GM10847 (cell line): Measurements from ENCODE around the gene PEX16.

ENCODE experiments used
- POLR2A ChIP-seq: IDR thresholded peaks from 2 replicates; pipeline ENCODE4 v1.6.1; 2011; ENCODE audit not compliant: insufficient read length; ENCODE audit errors: extremely low read depth

PEX16 gene

DNA sequence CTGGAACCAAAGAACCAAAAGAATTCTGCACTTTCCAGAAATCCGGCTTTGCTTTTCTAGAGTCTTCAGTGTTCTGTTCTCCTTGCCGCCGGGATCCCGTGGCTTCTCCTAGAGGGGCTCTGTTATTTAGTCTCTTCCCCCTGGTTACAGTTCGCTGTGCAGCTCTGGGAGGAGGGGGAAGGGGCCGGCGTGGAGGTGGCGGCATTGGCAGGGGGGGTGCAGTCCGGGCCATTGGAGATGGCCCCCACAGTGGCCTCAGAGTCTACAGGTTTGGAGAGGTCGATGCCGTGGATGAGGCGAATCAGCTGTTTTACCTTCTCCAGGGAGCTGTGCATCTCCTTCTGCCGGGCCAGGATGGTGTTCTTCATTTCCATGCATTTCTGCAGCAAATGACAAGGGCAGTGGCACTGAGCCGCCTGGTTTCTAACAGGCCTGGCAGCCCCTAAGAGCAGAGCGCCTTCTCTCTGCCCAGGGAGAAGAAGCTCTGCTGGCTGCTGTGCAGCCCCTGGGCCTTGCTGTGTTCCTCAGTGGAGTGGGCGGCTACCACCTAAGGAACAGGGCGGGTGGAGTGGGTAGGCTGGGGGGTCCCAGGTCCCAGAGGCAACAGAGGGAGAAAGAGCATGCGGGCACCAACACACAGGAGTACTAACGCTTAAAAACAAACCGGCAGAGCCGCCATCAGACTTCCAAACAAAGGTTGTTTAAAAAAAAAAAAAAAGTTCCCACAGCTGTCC is 16.3 kb upstream of the PEX16 start:
- no peak for TF ChIP-seq POLR2A

DNA sequence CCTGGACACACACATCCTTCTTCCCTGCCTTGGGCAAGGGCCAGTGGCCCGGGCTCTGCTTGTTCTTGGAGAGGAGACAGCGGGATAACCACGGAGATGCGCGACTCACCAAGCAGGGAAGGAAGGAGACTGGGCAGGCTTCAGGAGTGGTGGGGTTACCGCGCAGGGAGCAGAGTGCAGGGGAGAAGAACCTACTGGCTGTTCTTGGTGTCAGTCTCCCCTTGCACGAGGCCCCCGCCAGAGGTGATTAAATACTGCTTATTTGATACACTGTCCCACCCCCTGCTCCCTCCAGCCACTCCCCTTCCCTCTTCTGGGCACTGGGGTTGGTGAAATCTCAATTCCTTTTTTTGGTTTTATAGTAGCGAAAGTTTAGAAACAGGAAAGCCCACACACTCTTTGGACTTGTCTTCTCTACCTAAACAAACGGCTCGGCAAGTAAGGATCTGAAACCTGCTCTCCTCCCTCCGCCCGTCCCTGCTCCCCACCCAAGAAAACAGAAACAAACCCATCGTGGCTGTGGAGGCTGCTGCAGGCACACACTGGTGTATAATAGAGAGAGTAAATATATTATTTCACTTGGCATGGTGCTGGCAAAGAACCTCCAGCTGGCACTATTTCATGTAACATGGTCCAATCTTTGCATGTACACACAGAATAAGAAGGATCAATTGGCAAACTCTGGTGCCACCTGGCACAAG is 15.6 kb upstream of the PEX16 start:
- no peak for TF ChIP-seq POLR2A

- no peak for TF ChIP-seq POLR2A
These were observed 14.5 kb upstream of the PEX16 start for GRCh38 chr11:45932217-45932616.

DNA sequence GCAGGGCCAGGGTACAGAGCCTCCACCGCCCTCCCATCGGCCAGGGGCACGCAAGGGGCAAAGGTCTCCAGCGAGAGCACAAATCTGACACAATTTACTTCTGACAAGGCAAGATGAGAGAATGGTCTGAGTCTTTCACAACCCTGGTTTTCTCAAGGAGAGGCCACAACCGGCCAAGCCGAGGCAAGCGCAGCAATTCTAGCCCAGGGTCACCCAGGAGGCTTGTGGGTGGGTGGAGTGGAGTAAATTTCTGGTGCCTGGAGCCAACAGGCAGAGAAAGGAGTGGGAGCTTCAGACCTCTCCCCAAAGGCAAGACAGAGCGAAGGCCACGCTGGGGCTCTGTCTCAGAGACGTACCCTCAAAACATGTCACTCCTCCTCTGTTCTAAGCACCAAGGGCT is 14.1 kb upstream of the PEX16 start:
- no peak for TF ChIP-seq POLR2A

DNA sequence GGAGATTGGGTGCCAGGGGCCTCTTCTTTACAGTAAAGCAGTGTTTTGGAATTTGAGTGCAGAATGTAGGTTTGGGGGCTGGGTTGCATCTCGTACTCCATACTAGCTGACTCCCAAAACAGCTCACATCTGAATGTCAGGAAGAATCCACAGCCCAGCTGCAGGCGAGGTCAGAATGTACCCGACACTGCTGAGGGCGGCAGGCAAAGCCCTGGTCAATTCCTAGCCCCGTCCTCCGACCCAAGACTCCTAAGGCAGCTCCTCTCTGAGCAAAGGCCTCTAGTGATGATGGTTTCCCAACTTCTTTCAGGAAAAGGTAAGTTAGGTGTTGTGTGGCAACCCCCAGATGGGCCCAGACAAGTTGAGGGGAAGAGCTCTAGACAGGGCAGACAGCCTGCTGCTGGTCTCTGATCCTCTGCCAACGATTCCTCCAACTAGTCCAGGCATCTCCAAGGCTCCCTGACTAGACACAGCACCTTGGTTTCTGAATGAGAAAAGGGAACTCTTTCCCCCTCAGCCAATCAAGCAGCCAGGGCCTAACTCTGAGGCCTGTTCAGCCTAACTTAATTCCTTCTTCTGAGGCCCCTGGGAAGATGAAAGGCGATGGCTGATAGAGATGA is 13.4 kb upstream of the PEX16 start:
- TF ChIP-seq POLR2A, result no peak

DNA sequence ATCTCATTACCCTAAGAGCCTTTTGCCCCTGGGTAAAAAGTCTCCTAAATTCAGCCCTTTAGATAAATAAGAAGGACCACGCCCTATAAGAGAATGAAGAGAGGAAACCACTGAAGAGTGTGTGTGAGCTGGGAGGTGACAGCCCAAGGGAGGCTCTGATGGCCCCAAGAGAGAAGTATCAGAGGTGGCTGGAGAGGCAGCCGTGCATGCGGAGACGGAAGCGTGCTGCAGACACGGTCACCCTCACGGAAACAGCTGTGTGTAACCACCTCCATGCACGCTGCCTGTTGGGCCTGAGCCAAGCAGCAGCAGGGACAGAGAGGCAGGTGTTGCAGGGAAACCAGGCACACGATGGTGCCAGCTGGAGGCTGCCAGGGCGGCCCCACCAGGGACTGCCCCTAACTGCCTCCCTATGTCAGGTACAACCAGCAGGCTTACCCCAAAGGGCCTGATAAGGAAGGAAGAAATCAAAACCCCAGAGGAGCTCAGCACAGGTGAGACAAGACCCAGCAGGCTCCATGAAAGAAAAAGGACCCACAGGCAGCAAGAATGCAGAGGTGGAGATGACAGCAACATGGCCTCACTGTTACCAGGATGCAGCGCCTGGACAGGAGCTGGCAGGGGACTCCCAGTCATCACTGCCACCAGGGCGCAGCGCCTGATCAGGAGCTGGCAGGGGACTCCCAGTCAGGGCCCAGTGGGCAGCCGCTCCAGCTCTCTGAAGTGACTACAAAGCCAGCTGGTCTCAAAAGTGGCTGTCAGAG is 12.5 kb upstream of the PEX16 start:
- TF ChIP-seq POLR2A, result no peak

DNA sequence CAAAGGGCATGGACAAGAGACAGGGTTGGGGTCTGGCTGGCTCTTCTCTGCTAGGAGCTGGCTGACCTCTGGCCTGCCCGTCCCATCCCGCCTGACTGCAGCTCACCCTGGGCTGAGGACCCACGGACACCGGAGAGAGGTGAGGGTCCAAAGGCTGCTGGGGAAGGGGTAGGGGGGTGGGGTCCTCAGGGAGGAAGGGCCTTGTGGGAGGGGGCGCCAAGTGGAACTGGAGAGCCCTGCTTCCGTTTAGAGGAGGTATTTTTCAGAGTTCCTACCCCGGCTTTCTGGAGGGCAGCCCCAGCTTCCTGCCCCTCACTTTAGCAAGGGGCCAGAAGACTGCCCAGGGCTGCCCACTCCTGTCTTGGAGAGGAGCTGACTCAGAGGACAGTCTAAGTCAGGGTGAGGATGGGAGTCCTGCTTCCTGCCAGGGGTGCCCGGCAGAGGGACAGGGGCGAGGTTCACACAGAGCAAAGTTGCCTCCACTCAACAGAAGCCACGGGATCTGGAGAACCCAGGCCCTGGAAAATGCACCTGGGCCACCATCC is 11.9 kb upstream of the PEX16 start:
- TF ChIP-seq POLR2A, result no peak

DNA sequence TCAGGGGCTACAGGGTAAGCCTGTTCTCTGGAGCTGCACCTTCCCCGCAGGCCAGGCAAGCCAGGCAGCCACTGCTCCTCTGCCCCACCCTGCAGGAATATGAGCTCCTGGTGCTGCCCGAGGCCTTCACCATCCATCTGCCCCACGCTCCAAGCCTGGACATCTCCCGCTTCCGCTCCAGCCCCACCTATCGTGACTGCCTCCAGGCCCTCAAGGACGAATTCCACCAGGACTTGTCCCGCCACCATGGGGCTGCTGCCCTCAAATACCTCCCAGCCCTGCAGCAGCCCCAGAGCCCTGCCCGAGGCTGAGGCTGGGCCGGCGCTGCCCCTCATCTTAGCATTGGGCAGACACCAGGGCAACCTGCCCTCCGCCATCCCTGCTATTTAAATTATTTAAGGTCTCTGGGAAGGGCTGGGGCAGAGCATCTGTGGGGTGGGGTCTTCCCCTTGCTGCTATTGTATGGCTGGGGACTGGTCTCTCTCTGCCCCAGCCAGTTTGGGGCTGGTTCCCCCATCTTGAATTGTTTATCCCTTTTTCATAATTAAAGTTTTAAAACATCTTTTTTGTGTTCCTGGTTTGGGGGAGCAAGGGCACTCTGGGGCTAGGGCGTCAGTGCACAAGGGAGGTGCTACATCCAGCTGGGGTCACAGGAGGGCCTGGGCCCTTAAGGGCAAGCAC is 11.0 kb upstream of the PEX16 start:
- TF ChIP-seq POLR2A, result no peak

DNA sequence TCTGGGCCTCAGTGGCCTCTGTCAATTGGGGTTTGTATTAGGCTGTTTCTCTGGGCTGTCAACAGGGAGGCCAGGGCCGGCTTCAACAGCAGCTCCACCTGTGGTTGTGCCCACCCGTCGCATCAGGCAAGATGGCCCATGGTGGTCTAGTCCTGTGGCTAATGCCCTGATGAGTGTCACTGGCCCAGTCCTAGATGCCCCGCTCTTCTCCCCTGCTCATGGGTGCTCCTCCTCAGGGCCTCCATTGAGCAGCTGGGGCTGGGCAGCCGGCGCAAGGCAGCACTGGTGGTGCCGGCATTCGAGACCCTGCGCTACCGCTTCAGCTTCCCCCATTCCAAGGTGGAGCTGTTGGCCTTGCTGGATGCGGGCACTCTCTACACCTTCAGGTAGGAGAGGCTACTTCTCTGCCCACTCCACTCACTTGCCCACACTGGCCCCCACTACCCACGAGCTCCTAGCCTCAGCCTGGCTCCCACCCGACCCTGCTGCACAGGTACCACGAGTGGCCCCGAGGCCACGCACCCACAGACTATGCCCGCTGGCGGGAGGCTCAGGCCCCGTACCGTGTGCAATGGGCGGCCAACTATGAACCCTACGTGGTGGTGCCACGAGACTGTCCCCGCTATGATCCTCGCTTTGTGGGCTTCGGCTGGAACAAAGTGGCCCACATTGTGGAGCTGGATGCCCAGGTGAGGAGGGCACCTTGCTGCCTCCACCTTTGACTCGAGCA is 10.2 kb upstream of the PEX16 start:
- TF ChIP-seq POLR2A, result no peak

DNA sequence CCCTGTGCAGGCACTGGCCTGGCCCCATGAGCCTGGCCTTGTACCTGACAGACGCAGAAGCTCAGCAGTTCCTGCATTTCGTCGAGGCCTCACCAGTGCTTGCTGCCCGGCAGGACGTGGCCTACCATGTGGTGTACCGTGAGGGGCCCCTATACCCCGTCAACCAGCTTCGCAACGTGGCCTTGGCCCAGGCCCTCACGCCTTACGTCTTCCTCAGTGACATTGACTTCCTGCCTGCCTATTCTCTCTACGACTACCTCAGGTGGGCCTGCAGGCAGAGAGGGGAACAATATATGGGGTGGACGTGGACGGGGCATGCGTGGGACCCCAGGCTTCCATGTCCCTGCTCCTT is 9.6 kb upstream of the PEX16 start:
- no peak for TF ChIP-seq POLR2A

GRCh38 chr11:45926536-45927331 is 9.1 kb upstream of the PEX16 start:
- TF ChIP-seq POLR2A, result no peak

DNA sequence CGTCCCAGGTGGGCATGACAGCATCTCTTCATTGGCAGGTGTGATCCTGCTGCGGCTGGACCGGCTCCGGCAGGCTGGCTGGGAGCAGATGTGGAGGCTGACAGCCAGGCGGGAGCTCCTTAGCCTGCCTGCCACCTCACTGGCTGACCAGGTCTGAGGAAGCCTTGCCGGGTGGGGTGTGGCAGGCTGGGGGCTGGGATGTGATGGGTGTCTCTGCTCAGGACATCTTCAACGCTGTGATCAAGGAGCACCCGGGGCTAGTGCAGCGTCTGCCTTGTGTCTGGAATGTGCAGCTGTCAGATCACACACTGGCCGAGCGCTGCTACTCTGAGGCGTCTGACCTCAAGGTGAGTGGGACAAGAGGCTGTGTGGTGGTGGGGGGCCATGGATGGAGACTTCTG is 8.3 kb upstream of the PEX16 start:
- TF ChIP-seq POLR2A, result no peak

DNA sequence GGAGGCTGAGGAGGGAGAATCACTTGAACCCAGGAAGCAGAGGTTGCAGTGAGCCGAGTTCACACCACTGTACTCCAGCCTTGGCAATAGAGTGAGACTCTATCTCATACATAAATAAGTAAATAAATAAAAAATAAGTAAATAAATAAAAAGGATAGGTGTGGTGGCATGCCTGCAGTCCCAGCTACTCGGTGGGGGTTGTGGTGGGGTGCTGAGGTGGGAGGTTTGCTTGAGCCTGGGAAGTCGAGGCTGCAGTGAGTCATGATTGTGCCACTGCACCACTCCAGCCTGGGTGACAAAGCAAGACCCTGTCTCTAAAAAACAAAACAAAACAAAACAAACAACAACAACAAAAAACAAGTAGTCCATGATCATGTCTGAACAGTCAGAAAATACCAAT is 7.9 kb upstream of the PEX16 start:
- TF ChIP-seq POLR2A, result no peak
